ENCODE data around the gene RNF125.

RNF125 gene

DNA sequence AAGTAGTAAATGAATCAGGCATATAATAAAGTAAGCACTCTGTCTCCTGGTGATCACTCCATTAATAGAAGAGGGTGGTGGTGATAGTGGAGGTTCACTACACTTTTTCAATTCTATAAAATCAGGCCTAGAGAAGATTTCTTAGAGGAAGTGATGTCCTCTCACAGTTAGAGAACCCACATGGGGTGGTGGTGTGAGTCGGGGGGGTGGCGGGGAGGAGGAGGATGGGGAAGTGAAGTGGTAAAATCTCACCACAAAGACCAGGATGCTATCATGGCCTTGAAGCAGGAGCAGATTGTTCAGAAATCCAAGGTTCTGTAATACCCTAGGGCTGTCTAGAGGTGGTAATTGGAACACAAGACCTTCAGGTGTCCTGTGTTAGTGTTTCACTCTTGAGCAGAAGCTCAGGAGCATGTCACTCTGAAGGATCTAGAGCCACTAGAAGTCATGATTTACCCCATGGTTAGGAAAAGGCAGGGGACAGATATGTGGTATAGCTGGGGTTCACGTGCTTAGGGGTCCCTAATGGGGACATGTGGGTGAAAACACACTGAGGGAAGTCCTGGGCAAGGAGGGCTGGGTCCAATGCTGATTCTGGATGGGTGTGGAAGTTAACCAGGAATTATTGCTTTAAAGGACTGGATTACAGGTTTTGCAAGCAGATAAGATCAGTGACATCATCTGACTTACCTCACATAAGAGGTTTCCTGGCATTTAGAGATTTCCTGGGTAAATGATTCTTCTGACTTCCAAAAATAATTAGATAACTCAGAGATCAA, 31.0 kb downstream of the RNF125 start:
- no peak overlapping the region for H3K4me3 ChIP-seq (ENCODE audit: low read depth, low read length)
- DNase-seq, result no peak
- H3K9me3 ChIP-seq, result no peaks in the 10 kb centered on the region
- TF ChIP-seq CTCF (IDR thresholded peaks at IDR 0.05; ENCODE audit: low read depth, low read length), result no peak
- H3K4me1 ChIP-seq, result no peaks in the 10 kb centered on the region
- no peaks in the 10 kb centered on the region for H3K36me3 ChIP-seq
- H3K27me3 ChIP-seq, result no peaks in the 10 kb centered on the region

DNA sequence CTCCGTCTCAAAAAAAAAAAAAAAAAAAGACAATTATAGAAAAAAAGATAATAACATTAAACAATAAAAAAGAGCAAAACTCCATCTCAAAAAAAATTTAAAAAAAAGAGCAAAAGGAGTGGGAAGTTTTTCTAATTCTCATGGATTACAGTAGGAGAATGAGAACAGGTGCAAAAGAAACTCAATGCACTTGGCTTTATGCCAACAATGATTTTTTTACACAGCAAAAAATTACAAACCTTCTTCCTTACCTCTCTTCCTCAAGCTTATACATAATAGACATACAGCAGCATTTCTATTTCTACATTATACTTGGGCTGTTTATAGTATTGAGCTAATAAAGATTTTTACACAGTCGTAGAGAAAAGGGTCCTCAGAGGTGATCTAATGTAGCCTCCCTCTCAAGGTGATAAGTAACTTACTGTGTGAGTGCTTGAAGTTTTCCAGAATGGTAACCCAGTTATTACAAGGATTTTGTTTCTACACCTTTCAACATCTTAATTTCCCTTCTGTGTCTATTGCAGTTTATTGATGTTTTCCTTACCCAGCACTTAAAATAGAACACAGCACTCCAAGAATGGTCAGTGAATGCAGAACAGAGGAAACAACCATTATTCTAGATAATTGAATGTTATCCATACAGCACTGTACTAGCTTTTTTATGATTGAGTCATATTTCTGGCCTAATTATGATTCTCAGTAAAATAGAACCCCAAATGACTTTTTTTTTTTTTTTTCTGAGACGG, 38.2 kb downstream of the RNF125 start:
- Histone ChIP-seq H3K36me3 (no peaks in the 10 kb centered on the region), H3K9me3 (no peaks in the 10 kb centered on the region), H3K27me3 (no peaks in the 10 kb centered on the region), H3K4me1 (no peaks in the 10 kb centered on the region), H3K4me3 (ENCODE audit: low read depth, low read length) (no peak overlapping the region)
- DNase-seq, result no peak
- no peak for TF ChIP-seq CTCF (IDR thresholded peaks at IDR 0.05; ENCODE audit: low read depth, low read length)

GRCh38 chr18:32057624-32058165, 39.1 kb downstream of the RNF125 start:
- no peak overlapping the region for H3K4me3 ChIP-seq (ENCODE audit: low read depth, low read length)
- no peaks in the 10 kb centered on the region for H3K4me1 ChIP-seq
- DNase-seq, result no peak
- H3K36me3 ChIP-seq, result no peaks in the 10 kb centered on the region
- H3K9me3 ChIP-seq, result no peaks in the 10 kb centered on the region
- TF ChIP-seq CTCF (IDR thresholded peaks at IDR 0.05; ENCODE audit: low read depth, low read length), result no peak
- H3K27me3 ChIP-seq, result no peaks in the 10 kb centered on the region

- no peak for DNase-seq
- Histone ChIP-seq H3K4me1 (no peaks in the 10 kb centered on the region), H3K9me3 (no peaks in the 10 kb centered on the region), H3K27me3 (no peaks in the 10 kb centered on the region), H3K36me3 (no peaks in the 10 kb centered on the region), H3K4me3 (ENCODE audit: low read depth, low read length) (no peak overlapping the region)
- TF ChIP-seq CTCF (IDR thresholded peaks at IDR 0.05; ENCODE audit: low read depth, low read length), result no peak
These were observed 41.4 kb downstream of the RNF125 start for GRCh38 chr18:32060026-32060425.

DNA sequence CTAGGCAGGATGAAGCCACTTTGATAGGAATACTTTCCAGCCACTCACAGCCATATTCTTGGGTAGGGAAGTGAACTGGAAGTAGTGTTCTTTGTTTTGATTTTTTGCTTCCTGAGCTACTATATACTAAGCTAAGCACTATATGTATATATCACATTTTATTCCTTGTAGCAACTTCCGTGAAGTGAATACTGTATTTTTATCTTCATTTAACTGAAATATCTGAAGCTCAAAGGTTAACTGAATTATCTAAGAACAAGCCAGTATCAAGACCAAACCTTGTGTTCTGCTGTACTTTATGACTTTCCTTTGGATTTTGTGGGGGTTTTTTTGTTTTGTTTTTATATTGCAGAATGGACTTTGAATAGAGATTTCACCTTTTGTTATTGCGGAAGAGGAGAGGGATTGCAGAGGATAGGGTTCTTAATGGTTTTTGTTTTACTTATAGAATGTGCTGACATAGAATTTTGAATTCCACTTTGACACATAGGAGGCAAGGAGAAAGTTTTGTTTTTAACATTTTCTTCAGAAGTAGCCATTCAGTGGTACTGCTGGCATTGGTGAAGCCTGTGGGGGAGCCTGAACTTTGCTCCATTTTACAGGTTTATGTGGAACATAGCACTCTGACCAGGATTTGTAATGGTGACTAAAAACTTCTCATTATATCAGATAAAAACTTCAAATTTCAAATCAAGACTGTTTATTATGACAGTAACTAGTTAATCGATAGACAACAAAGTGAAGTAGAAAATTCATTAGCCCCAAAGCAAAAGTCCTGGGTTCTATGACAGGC, 48.9 kb downstream of the RNF125 start:
- H3K9me3 ChIP-seq, result no peaks in the 10 kb centered on the region
- DNase-seq, result no peak
- H3K27me3 ChIP-seq, result no peaks in the 10 kb centered on the region
- H3K36me3 ChIP-seq, result no peaks in the 10 kb centered on the region
- no peaks in the 10 kb centered on the region for H3K4me1 ChIP-seq
- no peak overlapping the region for H3K4me3 ChIP-seq (ENCODE audit: low read depth, low read length)
- TF ChIP-seq CTCF (IDR thresholded peaks at IDR 0.05; ENCODE audit: low read depth, low read length), result no peak
